Activated T-helper 2 cell treated with anti-CD3 and anti-CD28 coated beads, Interferon-gamma antibody, Interleukin-2, Interleukin-4, amounts not matched to agents 10 μg/mL and 5 μg/mL and 100 μg/mL, durations not matched to agents 14 hours and 24 hours and 36 hours (primary cell): ENCODE results near the gene APP. TPM values are rescaled to one million over a fixed set of nuclear protein-coding genes. Genes with fewer than 3 reads are reported as not detected.

ENCODE experiments used
- DNase-seq: peaks from one replicate; pipeline ENCODE4 v3.0.0; 2021; ENCODE audit warnings: low spot score
- H3K27ac Mint-ChIP-seq: one replicate; pipeline ENCODE4 v1.8.0; 2021; ENCODE audit warnings: mixed read lengths
- H3K27me3 Mint-ChIP-seq: one replicate; pipeline ENCODE4 v1.8.0; 2021; ENCODE audit warnings: low read depth, mixed read lengths
- H3K36me3 Mint-ChIP-seq: one replicate; pipeline ENCODE4 v1.8.0; 2021; ENCODE audit warnings: low read depth, mixed read lengths
- H3K4me1 Mint-ChIP-seq: one replicate; pipeline ENCODE4 v1.8.0; 2021; ENCODE audit warnings: low read depth, mixed read lengths
- H3K4me3 Mint-ChIP-seq: one replicate; pipeline ENCODE4 v1.8.0; 2021; ENCODE audit warnings: low read depth, mild to moderate bottlenecking, moderate library complexity, mixed read lengths
- H3K9me3 Mint-ChIP-seq: one replicate; pipeline ENCODE4 v1.8.0; 2021; ENCODE audit warnings: mixed read lengths
- intact Hi-C: fragments of 100-400 bp; cut with micrococcal nuclease; formaldehyde crosslinking; loops from one replicate; pipeline ENCODE4 v1.15.1; 2023
- total RNA-seq: library from RNA; stranded (reverse); gene quantifications from 2 replicates; pipeline ENCODE4 v1.2.3, GENCODE V29; 2022

Gene APP
- total RNA-seq, 1 donor from 2014 or later: 86.5 TPM

DNA sequence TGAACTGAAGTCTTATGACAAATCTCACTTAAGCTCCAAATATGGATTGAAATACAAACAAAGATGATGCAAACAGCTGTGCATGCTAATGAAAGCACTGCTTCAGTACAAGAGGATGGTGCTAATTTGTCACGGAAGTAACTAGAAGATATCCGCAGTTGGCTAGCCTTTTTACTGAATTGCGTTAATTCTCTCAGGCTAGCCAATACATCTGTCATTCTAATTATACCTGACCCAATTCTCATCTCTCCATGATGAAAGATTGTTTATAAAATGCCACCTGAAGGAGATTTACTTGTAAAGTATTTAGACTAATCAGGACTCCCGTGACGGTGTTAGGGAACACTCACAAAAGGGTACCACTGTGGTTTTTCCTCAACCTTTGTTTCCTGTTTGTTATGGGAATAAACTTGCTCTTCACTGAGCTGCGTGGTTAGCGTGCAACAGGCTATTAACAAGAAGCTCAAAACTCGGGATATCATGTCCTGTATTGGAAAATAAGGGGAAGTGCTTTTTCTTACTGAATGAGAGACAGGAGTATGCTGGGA lies 162.5 kb downstream of the APP start:
- intact Hi-C loops: no loop called here
- Mint-ChIP-seq H3K4me3 (no peak overlapping the region), H3K27ac (no peak overlapping the region)

DNA sequence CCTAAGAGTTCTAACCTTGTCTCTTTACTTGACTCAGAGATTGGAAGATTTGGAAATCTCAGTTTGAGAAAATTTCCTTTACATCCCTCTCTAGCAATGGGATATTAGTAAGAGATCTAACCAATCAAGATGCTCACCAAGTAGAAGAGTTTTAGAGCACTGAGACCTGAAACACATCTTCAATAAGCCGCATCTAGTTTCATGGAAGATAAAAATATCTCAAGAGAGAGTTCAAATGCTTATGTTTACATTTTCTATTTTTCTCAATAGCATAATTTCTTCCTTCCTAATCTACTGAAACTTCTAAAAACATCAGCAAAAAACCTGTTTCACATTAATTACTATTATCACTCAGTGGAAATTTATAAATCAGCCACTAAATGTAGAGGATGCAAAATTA lies 165.1 kb downstream of the APP start:
- no peak for DNase-seq
- H3K4me3 Mint-ChIP-seq: no peak overlapping the region
- no peak overlapping the region for H3K27ac Mint-ChIP-seq
- intact Hi-C loops: no loop called here
- no peaks in the 10 kb centered on the region for H3K9me3 Mint-ChIP-seq
- H3K36me3 Mint-ChIP-seq: no peaks in the 10 kb centered on the region
- peaks cover 5% of the 10 kb centered on the region for H3K4me1 Mint-ChIP-seq
- H3K27me3 Mint-ChIP-seq: no peaks in the 10 kb centered on the region

More for the DNA sequence above, 162.5 kb downstream of the APP start:
- Mint-ChIP-seq H3K4me1 (peaks cover 5% of the 10 kb centered on the region), H3K36me3 (no peaks in the 10 kb centered on the region), H3K27me3 (no peaks in the 10 kb centered on the region), H3K9me3 (no peaks in the 10 kb centered on the region)
- no peak for DNase-seq

DNA sequence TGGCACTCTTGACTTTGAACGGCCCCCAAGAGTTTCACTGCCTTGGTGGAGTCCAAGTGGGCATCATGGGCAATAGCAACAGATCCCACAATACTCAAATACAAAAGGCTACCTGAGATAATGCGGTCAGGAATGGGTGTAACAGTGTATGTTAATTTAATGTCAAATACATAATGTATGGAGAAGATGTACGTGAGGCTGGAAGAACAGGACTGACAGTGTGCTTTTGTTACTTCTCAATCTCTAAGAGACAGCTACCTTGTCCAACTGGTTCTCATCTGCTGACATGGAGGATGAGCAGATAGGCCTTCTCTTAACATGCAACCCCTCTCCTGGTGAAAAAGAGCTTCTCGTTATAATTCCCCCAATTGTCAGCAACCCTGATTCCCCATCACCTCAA lies 167.2 kb downstream of the APP start:
- DNase-seq: no peak
- no peaks in the 10 kb centered on the region for H3K36me3 Mint-ChIP-seq
- H3K4me1 Mint-ChIP-seq: peaks cover 8% of the 10 kb centered on the region
- no peaks in the 10 kb centered on the region for H3K27me3 Mint-ChIP-seq
- intact Hi-C loops: no loop called here
- no peak overlapping the region for H3K4me3 Mint-ChIP-seq
- no peaks in the 10 kb centered on the region for H3K9me3 Mint-ChIP-seq
- H3K27ac Mint-ChIP-seq: no peak overlapping the region

DNA sequence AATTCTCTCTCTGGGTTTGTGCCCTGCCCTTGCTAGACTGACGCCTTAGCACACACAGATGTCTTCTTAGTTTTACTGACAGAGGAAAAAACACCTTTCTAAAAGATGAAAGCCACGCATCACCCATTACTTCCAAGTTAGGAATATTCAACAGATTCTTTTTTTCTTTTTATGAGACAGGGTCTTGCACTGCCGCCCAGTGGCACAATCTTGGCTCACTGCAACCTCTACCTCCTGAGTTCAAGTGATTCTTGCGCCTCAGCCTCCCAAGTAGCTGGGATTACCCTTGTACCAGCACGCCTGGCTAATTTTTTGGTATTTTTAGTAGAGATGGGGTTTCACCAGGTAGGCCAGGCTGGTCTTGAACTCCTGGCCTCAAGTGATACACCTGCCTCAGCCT lies 169.2 kb downstream of the APP start:
- Mint-ChIP-seq H3K27me3 (no peaks in the 10 kb centered on the region), H3K4me3 (no peak overlapping the region), H3K36me3 (no peaks in the 10 kb centered on the region), H3K4me1 (peaks cover 8% of the 10 kb centered on the region), H3K27ac (no peak overlapping the region), H3K9me3 (no peaks in the 10 kb centered on the region)
- DNase-seq: no peak
- intact Hi-C loops: no loop called here

DNA sequence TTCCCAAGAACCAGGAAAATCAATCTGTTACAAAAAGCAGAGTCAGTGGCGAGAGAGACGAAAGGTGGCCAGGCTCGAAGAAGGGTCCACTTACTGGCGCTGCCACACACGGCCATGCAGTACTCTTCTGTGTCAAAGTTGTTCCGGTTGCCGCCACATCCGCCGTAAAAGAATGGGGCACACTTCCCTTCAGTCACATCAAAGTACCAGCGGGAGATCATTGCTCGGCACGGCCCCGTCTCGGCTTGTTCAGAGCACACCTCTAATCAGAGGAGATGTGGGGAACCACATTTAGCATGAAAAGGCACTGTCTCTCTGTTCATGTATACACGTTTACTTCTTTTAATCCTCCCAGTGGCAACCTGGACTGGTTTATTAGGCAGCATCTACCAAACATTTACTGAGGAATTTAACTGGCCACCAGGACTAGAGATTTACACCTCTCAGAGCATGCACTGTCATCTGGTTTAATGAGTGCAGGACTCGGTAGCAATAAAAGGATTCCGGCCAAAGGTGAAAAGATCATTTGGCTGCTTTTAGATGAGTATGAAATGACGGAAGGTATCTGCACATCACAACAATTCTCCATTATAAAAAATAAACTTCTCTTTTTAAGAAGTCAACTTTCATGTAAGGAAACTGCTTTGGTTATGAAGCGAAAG lies 170.5 kb downstream of the APP start:
- peak overlapping the region; percentile 1 for H3K4me3 Mint-ChIP-seq
- no peaks in the 10 kb centered on the region for H3K36me3 Mint-ChIP-seq
- H3K27ac Mint-ChIP-seq: peak overlapping the region; percentile 33
- intact Hi-C loops: no loop called here
- no peaks in the 10 kb centered on the region for H3K9me3 Mint-ChIP-seq
- H3K4me1 Mint-ChIP-seq: peaks cover 8% of the 10 kb centered on the region
- peak; percentile 22 for DNase-seq
- no peaks in the 10 kb centered on the region for H3K27me3 Mint-ChIP-seq

DNA sequence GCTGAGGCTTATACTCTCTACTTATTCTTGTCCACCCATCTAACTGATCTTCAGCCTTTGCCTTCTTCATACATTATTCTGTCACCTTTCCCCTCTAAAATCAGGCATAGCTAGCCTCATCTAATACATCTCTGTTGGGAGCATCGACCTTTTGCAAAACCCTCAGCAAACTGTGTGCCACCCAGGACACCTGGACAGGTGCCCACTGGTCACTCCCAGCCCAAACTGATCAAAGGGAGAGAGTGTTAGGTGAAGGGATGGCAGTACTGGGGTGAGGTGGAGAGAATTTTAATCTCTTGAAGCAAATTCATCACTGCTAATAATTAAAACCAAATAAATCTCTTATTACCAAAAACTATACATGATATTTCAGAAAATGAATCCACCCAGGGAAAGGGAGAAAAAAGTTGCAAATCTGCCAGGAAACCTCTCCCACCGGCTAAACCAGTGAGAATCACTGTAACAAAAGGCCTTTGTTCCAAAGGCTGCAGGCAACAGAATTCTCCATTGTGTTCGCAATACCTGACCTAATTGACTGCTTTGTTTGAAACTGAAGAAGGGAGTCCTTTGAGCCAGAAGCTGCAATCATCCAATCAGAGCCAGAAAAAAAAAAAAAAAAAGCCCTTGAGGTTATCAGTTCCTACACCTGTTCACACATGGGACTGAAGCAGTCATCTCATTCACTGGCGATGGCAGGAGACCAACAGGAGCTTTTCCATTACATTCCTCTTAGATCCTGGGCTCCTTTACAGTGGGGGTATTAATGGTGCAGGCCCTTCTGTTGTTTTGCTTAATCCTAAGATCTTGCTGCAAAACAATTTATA lies 172.6 kb downstream of the APP start:
- DNase-seq: no peak
- H3K9me3 Mint-ChIP-seq: no peaks in the 10 kb centered on the region
- H3K27ac Mint-ChIP-seq: no peak overlapping the region
- H3K27me3 Mint-ChIP-seq: no peaks in the 10 kb centered on the region
- peaks cover 8% of the 10 kb centered on the region for H3K4me1 Mint-ChIP-seq
- H3K36me3 Mint-ChIP-seq: no peaks in the 10 kb centered on the region
- no peak overlapping the region for H3K4me3 Mint-ChIP-seq
- intact Hi-C loops: no loop called here

DNA sequence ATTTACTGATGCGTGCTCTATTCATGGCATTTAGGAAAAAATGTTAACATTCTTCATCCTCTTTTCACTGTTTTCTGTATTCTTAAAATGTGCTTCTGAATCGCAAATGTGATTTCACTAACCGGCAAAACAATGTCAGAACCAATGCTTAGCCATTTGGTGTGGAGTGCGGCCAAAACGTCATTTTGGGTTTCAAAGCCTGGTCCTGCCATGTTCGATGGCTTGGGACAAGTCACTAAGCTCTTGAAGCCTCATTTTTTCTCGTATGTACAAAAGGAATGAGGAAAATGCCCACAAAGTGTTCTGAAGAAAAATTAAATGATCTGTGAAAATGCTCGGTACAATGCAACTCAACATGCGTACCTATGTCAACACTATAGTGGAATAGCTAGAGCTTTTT lies 175.3 kb downstream of the APP start:
- Mint-ChIP-seq H3K27ac (no peak overlapping the region), H3K4me1 (peaks cover 8% of the 10 kb centered on the region), H3K27me3 (no peaks in the 10 kb centered on the region), H3K4me3 (no peak overlapping the region), H3K36me3 (no peaks in the 10 kb centered on the region), H3K9me3 (no peaks in the 10 kb centered on the region)
- intact Hi-C loops: no loop called here
- no peak for DNase-seq

DNA sequence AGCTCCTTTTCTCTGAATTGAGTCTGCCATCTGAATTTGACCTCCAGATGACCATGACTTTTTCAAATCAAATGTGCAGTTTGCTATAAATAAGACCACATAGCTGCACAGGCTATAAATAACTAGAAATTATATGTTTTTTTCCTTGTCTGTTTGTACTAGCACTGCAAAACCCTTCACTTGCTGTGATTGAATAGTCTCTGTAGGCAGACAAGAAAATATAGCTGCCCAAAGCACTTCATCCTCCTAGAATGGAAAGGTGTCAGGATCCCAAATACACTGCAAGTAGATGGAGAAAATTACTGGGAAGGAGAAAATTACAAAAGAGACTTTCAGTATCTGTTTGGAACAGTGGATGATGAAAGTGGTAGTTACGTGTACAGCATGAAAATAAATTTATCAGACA lies 175.8 kb downstream of the APP start:
- H3K27me3 Mint-ChIP-seq: no peaks in the 10 kb centered on the region
- intact Hi-C loops: no loop called here
- peaks cover 3% of the 10 kb centered on the region for H3K4me1 Mint-ChIP-seq
- DNase-seq: no peak
- no peaks in the 10 kb centered on the region for H3K9me3 Mint-ChIP-seq
- no peak overlapping the region for H3K27ac Mint-ChIP-seq
- no peak overlapping the region for H3K4me3 Mint-ChIP-seq
- no peaks in the 10 kb centered on the region for H3K36me3 Mint-ChIP-seq

DNA sequence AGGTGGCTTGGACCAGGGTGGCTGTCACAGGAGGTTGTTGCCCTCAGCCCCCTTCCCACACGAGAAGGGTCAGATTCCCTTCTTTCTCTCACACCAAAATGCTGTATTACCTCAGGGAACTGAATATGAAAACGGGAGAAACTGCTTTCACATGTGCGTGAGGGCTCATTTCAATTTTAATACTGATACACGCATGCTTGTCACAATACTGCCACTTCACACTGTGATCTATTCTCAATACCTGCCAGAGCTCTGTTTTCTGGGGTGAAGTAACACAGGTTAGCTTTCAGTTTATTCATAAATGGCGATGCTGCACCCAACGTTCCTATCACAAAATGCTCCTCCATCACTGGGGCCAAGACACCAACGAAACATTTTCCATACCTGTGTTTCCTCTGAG lies 181.8 kb downstream of the APP start:
- no peak for DNase-seq
- no peaks in the 10 kb centered on the region for H3K9me3 Mint-ChIP-seq
- peaks cover 5% of the 10 kb centered on the region for H3K36me3 Mint-ChIP-seq
- H3K27me3 Mint-ChIP-seq: no peaks in the 10 kb centered on the region
- H3K4me3 Mint-ChIP-seq: no peak overlapping the region
- intact Hi-C loops: no loop called here
- no peaks in the 10 kb centered on the region for H3K4me1 Mint-ChIP-seq
- H3K27ac Mint-ChIP-seq: no peak overlapping the region

DNA sequence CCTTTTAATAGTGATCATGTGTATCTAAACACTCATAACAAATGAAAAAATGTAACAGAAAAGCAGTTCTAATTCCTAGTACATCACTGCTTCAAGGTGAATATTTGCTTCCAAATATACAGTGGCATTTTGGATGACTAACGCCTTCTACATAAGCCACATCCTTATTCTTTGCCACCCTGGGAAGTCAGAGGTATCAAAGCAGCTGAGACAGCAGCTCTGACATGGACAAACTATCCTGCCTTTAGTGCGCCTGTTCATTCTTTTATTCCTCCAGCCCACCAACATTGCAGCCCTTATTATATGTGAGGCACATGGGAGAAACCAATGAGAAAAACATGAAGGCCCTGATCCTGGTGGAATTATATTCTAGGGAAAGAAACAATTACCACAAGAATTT lies 183.0 kb downstream of the APP start:
- Mint-ChIP-seq H3K27ac (no peak overlapping the region), H3K9me3 (no peaks in the 10 kb centered on the region), H3K4me3 (no peak overlapping the region), H3K27me3 (no peaks in the 10 kb centered on the region), H3K36me3 (peaks cover 5% of the 10 kb centered on the region), H3K4me1 (no peaks in the 10 kb centered on the region)
- no peak for DNase-seq
- intact Hi-C loops: no loop called here

DNA sequence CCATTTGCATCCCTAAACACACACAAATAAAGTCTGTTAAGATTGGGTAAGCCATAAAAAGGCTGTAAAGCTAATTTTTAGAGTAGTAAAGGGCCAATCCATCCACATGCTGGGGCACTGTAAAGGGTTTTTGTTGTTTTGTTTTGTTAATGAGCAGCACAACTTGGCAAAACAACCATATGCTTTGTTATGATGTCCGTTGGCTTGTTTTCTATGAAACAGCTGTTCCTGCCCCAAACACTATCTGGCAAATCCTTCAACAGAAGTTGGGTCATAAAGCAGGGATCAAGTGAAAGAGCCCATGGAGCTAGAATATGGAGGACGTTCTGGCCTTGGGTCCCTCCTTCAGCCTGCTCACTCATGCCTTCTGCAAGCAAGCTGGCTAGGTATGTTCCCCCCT lies 183.6 kb downstream of the APP start:
- Mint-ChIP-seq H3K4me3 (no peak overlapping the region), H3K36me3 (peaks cover 7% of the 10 kb centered on the region), H3K27ac (no peak overlapping the region), H3K27me3 (no peaks in the 10 kb centered on the region), H3K9me3 (no peaks in the 10 kb centered on the region), H3K4me1 (no peaks in the 10 kb centered on the region)
- intact Hi-C loops: no loop called here
- DNase-seq: no peak

DNA sequence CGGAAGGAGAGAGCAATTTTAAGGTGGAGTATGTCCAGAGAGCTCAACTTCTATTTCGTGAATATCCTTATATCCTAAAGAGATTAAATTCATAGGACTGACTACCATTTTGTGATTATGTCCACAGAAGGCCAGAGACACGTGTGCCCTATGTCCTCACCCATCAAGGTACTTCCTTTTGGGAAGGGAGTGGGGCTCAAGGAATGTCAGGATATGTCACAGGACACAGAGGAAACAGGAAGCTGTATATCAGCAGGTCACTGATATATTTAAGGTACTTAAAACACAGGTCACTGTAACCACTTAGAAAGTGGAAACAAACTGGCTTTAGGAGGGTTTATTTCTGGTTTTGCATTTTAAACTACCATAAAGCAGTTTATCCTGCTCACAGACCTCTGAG lies 184.6 kb downstream of the APP start:
- H3K36me3 Mint-ChIP-seq: peaks cover 11% of the 10 kb centered on the region
- H3K27me3 Mint-ChIP-seq: no peaks in the 10 kb centered on the region
- DNase-seq: no peak
- no peaks in the 10 kb centered on the region for H3K9me3 Mint-ChIP-seq
- H3K27ac Mint-ChIP-seq: no peak overlapping the region
- H3K4me1 Mint-ChIP-seq: peaks cover under 1% of the 10 kb centered on the region
- no peak overlapping the region for H3K4me3 Mint-ChIP-seq
- intact Hi-C loops: no loop called here

DNA sequence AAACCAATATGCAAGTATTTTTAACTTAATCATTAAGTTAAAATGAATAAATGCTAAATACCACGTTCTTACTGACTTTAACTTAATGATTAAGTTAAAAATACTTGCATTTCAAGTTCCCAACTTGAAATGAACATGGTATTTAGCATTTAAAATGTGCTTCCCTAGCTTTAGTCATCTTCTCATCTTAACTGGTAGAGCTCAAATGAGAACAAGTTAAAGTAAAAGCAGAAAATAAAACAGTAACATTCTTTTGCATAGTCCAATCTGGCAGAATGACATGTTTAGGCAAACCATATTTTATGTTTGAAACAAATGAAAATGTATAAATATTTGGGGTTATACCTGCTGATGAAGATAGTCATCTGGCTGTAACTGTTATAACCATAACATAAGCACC lies 186.0 kb downstream of the APP start:
- Mint-ChIP-seq H3K4me1 (peaks cover 12% of the 10 kb centered on the region), H3K36me3 (peaks cover 23% of the 10 kb centered on the region), H3K27me3 (no peaks in the 10 kb centered on the region), H3K4me3 (no peak overlapping the region), H3K27ac (no peak overlapping the region), H3K9me3 (no peaks in the 10 kb centered on the region)
- DNase-seq: no peak
- intact Hi-C loops: no loop called here
